Esophagus squamous epithelium (tissue), 5 donors: ENCODE measurements around the gene CENPQ. TPM values are rescaled to one million over a fixed set of nuclear protein-coding genes. Genes with fewer than 3 reads are reported as not detected.

Source experiments
- DNase-seq: peaks from one replicate; lab custom pipeline; 2025; lab: John Stamatoyannopoulos, UW
- H3K27ac ChIP-seq, 4 donors: fragments of 200-600 bp; sonication (generic); one replicate each; pipeline ENCODE4 v1.5.1; 2016 to 2019; ENCODE audit warnings: mild to moderate bottlenecking in 1 of 4
- H3K27me3 ChIP-seq, 4 donors: fragments of 200-600 bp; sonication (generic); 1 replicate in 3 of 4; 2 replicates in 1 of 4; pipeline versions ENCODE4 v1.5.1 to v1.6.0; 2017 to 2021; ENCODE audit warnings: antibody characterized with exemption in 1 of 4
- H3K36me3 ChIP-seq, 3 donors: fragments of 200-600 bp; sonication (generic); one replicate each; pipeline ENCODE4 v1.5.1; 2016 to 2019
- H3K4me1 ChIP-seq, 3 donors: fragments of 200-600 bp; sonication (generic); one replicate each; pipeline ENCODE4 v1.5.1; 2017 to 2019
- H3K4me3 ChIP-seq, 4 donors: fragments of 200-600 bp; sonication (generic); 1 replicate in 3 of 4; 2 replicates in 1 of 4; pipeline ENCODE4 v1.5.1; 2016 to 2019; ENCODE audit warnings: mild to moderate bottlenecking in 2 of 4, moderate library complexity in 1 of 4
- H3K9me3 ChIP-seq, 3 donors: fragments of 200-600 bp; sonication (generic); one replicate each; pipeline ENCODE4 v1.5.1; 2016 to 2019
- CTCF ChIP-seq, 6 experiments: fragments of 450-650 bp in 4 of 6; fragments of 200-600 bp in 2 of 6; sonication (generic) in 2 of 6; IDR thresholded peaks; one replicate each; pipeline ENCODE4 v1.5.1; 2016 to 2019; ENCODE audit warnings: antibody characterized with exemption in 6 of 6, mild to moderate bottlenecking in 4 of 6, moderate library complexity in 4 of 6
- POLR2A ChIP-seq, 4 donors: fragments of 450-650 bp; IDR thresholded peaks; one replicate each; pipeline ENCODE4 v1.6.1; 2017; ENCODE audit warnings: antibody characterized with exemption in 4 of 4, mild to moderate bottlenecking in 4 of 4, moderate library complexity in 3 of 4
- WGBS, 2 donors: methylation state at CpG; one replicate each; pipeline ENCODE4 v1.1.5; 2018; 5-methylcytosine and 5-hydroxymethylcytosine counted together
- intact Hi-C: fragments of 100-400 bp; cut with DNase I; formaldehyde crosslinking; loops from one replicate; pipeline ENCODE4 v1.15.0; 2022
- total RNA-seq, 4 donors: library from RNA; depleted of rRNA; stranded (reverse); fragments of >200 nt; gene quantifications; one replicate each; pipeline ENCODE4 v1.1.0, GENCODE V29; 2016
- donor health status: DM: yes; HTN: yes; CAD: no.

CENPQ gene
- total RNA-seq, 4 donors from 2014 or later: 4.9 to 6.1 (median 5.2) TPM

GRCh38 chr6:49519660-49520059, 56.5 kb downstream of the CENPQ start:
- no peaks in the 10 kb centered on the region for H3K36me3 ChIP-seq
- intact Hi-C loops: no loop called here
- no peak for DNase-seq
- 75 to 94% methylated on average over 1 of the region's 1 CpG for WGBS, 2 donors
- TF ChIP-seq CTCF (IDR thresholded peaks at IDR 0.05) (no peak), POLR2A (IDR thresholded peaks at IDR 0.05) (no peak)
- H3K9me3 ChIP-seq: no peaks in the 10 kb centered on the region
- peaks cover 0 to 2% (median 0%) of the 10 kb centered on the region in 4 donors for H3K27me3 ChIP-seq
- no peaks in the 10 kb centered on the region for H3K4me1 ChIP-seq
- H3K27ac ChIP-seq: no peak overlapping the region
- no peak overlapping the region for H3K4me3 ChIP-seq

GRCh38 chr6:49522710-49523593, 59.8 kb downstream of the CENPQ start:
- no peak for DNase-seq
- peaks cover 0 to 7% (median 1%) of the 10 kb centered on the region in 4 donors for H3K27me3 ChIP-seq
- WGBS, 2 donors: 71 to 72% methylated on average over 7 of the region's 7 CpGs
- H3K36me3 ChIP-seq: no peaks in the 10 kb centered on the region
- H3K4me1 ChIP-seq: no peaks in the 10 kb centered on the region
- intact Hi-C loops: no loop called here
- no peak overlapping the region for H3K27ac ChIP-seq
- TF ChIP-seq POLR2A (IDR thresholded peaks at IDR 0.05) (no peak), CTCF (IDR thresholded peaks at IDR 0.05) (no peak)
- no peak overlapping the region for H3K4me3 ChIP-seq
- no peaks in the 10 kb centered on the region for H3K9me3 ChIP-seq

- H3K9me3 ChIP-seq: no peaks in the 10 kb centered on the region
- peaks cover 0 to 3% (median 0%) of the 10 kb centered on the region in 3 donors for H3K4me1 ChIP-seq
- peaks cover 0 to 7% (median 1%) of the 10 kb centered on the region in 4 donors for H3K27me3 ChIP-seq
- WGBS, 2 donors: 94% methylated on average over 1 of the region's 1 CpG
- DNase-seq: no peak
- no peak overlapping the region for H3K4me3 ChIP-seq
- TF ChIP-seq CTCF (IDR thresholded peaks at IDR 0.05) (no peak), POLR2A (IDR thresholded peaks at IDR 0.05) (no peak)
- H3K27ac ChIP-seq: no peak overlapping the region
- intact Hi-C loops: no loop called here
- H3K36me3 ChIP-seq: no peaks in the 10 kb centered on the region
Measured at GRCh38 chr6:49523901-49524300, 60.7 kb downstream of the CENPQ start.

GRCh38 chr6:49524541-49524940, 61.4 kb downstream of the CENPQ start:
- WGBS, 2 donors: 42 to 57% methylated on average over 7 of the region's 7 CpGs
- intact Hi-C loops: no loop called here
- Histone ChIP-seq H3K27ac (no peak overlapping the region), H3K9me3 (no peaks in the 10 kb centered on the region), H3K27me3 (peaks cover 0 to 14% (median 1%) of the 10 kb centered on the region in 4 donors), H3K36me3 (no peaks in the 10 kb centered on the region), H3K4me1 (peaks cover 0 to 6% (median 3%) of the 10 kb centered on the region in 3 donors), H3K4me3 (no peak overlapping the region)
- TF ChIP-seq POLR2A (IDR thresholded peaks at IDR 0.05): no peak
- TF ChIP-seq CTCF (IDR thresholded peaks at IDR 0.05): no peak
- DNase-seq: no peak

- Histone ChIP-seq H3K4me1 (peaks cover 0 to 6% (median 3%) of the 10 kb centered on the region in 3 donors), H3K27ac (no peak overlapping the region), H3K4me3 (no peak overlapping the region), H3K36me3 (no peaks in the 10 kb centered on the region), H3K9me3 (no peaks in the 10 kb centered on the region), H3K27me3 (peaks cover 0 to 15% (median 1%) of the 10 kb centered on the region in 4 donors)
- WGBS, 2 donors: 81 to 82% methylated on average over 4 to 10 of the region's 12 CpGs
- TF ChIP-seq CTCF (IDR thresholded peaks at IDR 0.05) (no peak), POLR2A (IDR thresholded peaks at IDR 0.05) (no peak)
- intact Hi-C loops: no loop called here
- DNase-seq: no peak
Measured at GRCh38 chr6:49526598-49526997, 63.4 kb downstream of the CENPQ start.
